SK-N-SH (cell line): ENCODE results near the gene LDB3. TPM values are rescaled to one million over a fixed set of nuclear protein-coding genes. Genes with fewer than 3 reads are reported as not detected.

Experiments
- CTCF ChIA-PET: fragments of 300-600, 350-600 bp; formaldehyde crosslinking; extraction: SDS; loops from one replicate; lab custom pipeline; 2021; lab: Yijun Ruan, JAX
- POLR2A ChIA-PET: fragments of 350-600 bp; sonication (Branson Sonifier 250); formaldehyde crosslinking; extraction: SDS; loops from one replicate; lab custom pipeline; 2020; ENCODE audit warnings: antibody characterized with exemption, inconsistent platforms; lab: Yijun Ruan, JAX
- DNase-seq: peaks from one replicate; pipeline ENCODE4 v3.0.0; 2012
- H2AFZ ChIP-seq: fragments of 200-600 bp; sonication (generic); 2 replicates; pipeline ENCODE4 v1.8.1; 2016; ENCODE audit warnings: antibody characterized with exemption, mild to moderate bottlenecking, low read depth
- H3F3A ChIP-seq: fragments of 200-600 bp; sonication (generic); replicated peaks from 2 replicates; pipeline ENCODE3; 2016; ENCODE audit warnings: antibody characterized with exemption, mild to moderate bottlenecking; ENCODE audit not compliant: insufficient read depth
- H3K27ac ChIP-seq, 2 experiments: fragments of 200-500 bp in 1 of 2; fragments of 200-600 bp in 1 of 2; sonication (Bioruptor generic) in 1 of 2; sonication (generic), shearing (Covaris generic) in 1 of 2; 2 replicates each; pipeline versions ENCODE4 v1.5.1 to v1.6.1; 2014 to 2016; ENCODE audit warnings: low read depth in 2 of 2, inconsistent platforms in 1 of 2, low read length in 1 of 2, mild to moderate bottlenecking in 1 of 2, mixed read lengths in 1 of 2
- H3K27me3 ChIP-seq: fragments of 200-600 bp; sonication (generic), shearing (Covaris generic); 2 replicates; pipeline ENCODE4 v1.6.1; 2016; ENCODE audit warnings: mixed run types; ENCODE audit not compliant: insufficient read depth
- H3K36me3 ChIP-seq, 2 experiments: fragments of 200-500 bp in 1 of 2; fragments of 200-600 bp in 1 of 2; sonication (Bioruptor generic) in 1 of 2; sonication (generic) in 1 of 2; replicated peaks in 1 of 2; 2 replicates each; pipeline versions ENCODE3 to v1.5.1; 2014 to 2016; ENCODE audit warnings: low read length in 1 of 2, mild to moderate bottlenecking in 1 of 2; ENCODE audit not compliant: insufficient read depth in 2 of 2, control insufficient read depth in 1 of 2
- H3K4me1 ChIP-seq, 2 experiments: fragments of 200-500 bp in 1 of 2; fragments of 200-600 bp in 1 of 2; sonication (Bioruptor generic) in 1 of 2; sonication (generic), shearing (Covaris generic) in 1 of 2; 2 replicates each; pipeline versions ENCODE4 v1.5.1 to v1.6.1; 2014 to 2016; ENCODE audit warnings: low read depth in 1 of 2, low read length in 1 of 2, mixed run types in 1 of 2; ENCODE audit not compliant: insufficient read depth in 2 of 2, control insufficient read depth in 1 of 2
- H3K4me2 ChIP-seq: fragments of 200-600 bp; sonication (generic), shearing (Covaris generic); 2 replicates; pipeline ENCODE4 v1.6.1; 2017; ENCODE audit warnings: mixed run types
- H3K4me3 ChIP-seq, 2 experiments: fragments of 200-500 bp in 1 of 2; fragments of 200-600 bp in 1 of 2; sonication (Bioruptor generic) in 1 of 2; sonication (generic), shearing (Covaris generic) in 1 of 2; 2 replicates each; pipeline versions ENCODE4 v1.5.1 to v1.8.1; 2014 to 2016; ENCODE audit warnings: low read depth in 2 of 2, inconsistent platforms in 1 of 2, low read length in 1 of 2, mild to moderate bottlenecking in 1 of 2, mixed read lengths in 1 of 2, moderate library complexity in 1 of 2
- H3K79me2 ChIP-seq: fragments of 200-600 bp; sonication (generic); 2 replicates; pipeline ENCODE4 v1.8.1; 2017; ENCODE audit warnings: mild to moderate bottlenecking; ENCODE audit not compliant: insufficient read depth
- H3K9ac ChIP-seq: fragments of 200-600 bp; sonication (generic); 2 replicates; pipeline ENCODE4 v1.6.1; 2017; ENCODE audit warnings: mixed run types
- H3K9me2 ChIP-seq: fragments of 200-600 bp; sonication (generic); 2 replicates; pipeline ENCODE4 v1.6.1; 2017; ENCODE audit warnings: mixed run types
- H3K9me3 ChIP-seq: fragments of 200-600 bp; sonication (generic); 2 replicates; pipeline ENCODE4 v1.6.1; 2017; ENCODE audit warnings: mixed run types, mild to moderate bottlenecking, moderate library complexity
- H4K20me1 ChIP-seq: fragments of 200-600 bp; sonication (generic); 2 replicates; pipeline ENCODE4 v1.6.1; 2017; ENCODE audit warnings: mild to moderate bottlenecking, mixed run types; ENCODE audit not compliant: insufficient read depth
- CHD2 ChIP-seq: fragments of 150-350 bp; IDR thresholded peaks from 2 replicates; pipeline ENCODE4 v1.6.1; 2018; ENCODE audit warnings: low read length; ENCODE audit not compliant: partially characterized antibody
- CTCF ChIP-seq: fragments of 200-600 bp; sonication (generic); IDR thresholded peaks from 2 replicates; pipeline ENCODE4 v1.6.1; 2017; ENCODE audit warnings: antibody characterized with exemption, mild to moderate bottlenecking, moderate library complexity
- ELF1 ChIP-seq: IDR thresholded peaks from 2 replicates; pipeline ENCODE4 v1.4.0; 2012
- EP300 ChIP-seq, 2 experiments: IDR thresholded peaks; 2 replicates each; pipeline versions ENCODE4 v1.4.0 to v1.6.1; 2012; ENCODE audit warnings: borderline replicate concordance in 1 of 2, low read depth in 1 of 2, low read length in 1 of 2
- EZH2phosphoT487 ChIP-seq: fragments of 200-600 bp; sonication (generic); IDR thresholded peaks from 2 replicates; pipeline ENCODE4 v1.6.1; 2017; ENCODE audit warnings: low read depth, mixed run types, mild to moderate bottlenecking, antibody characterized with exemption, moderate library complexity, borderline replicate concordance
- FOSL2 ChIP-seq: IDR thresholded peaks from 2 replicates; pipeline ENCODE4 v1.4.0; 2012; ENCODE audit warnings: low read depth, mild to moderate bottlenecking, moderate library complexity, borderline replicate concordance
- FOXJ3 ChIP-seq: sonication (generic); formaldehyde crosslinking; IDR thresholded peaks from 2 replicates; pipeline ENCODE4 v1.5.1; 2020; ENCODE audit warnings: mild to moderate bottlenecking, missing genetic modification reagents
- FOXM1 ChIP-seq: IDR thresholded peaks from 2 replicates; pipeline ENCODE4 v1.4.0; 2012; ENCODE audit warnings: low read depth, mild to moderate bottlenecking
- JUND ChIP-seq: IDR thresholded peaks from 2 replicates; pipeline ENCODE4 v1.4.0; 2012
- NFIC ChIP-seq: IDR thresholded peaks from 2 replicates; pipeline ENCODE4 v1.4.0; 2012; ENCODE audit warnings: borderline replicate concordance
- RAD21 ChIP-seq: IDR thresholded peaks from 2 replicates; pipeline ENCODE4 v1.6.1; 2012; ENCODE audit warnings: mild to moderate bottlenecking, low read length
- RFX5 ChIP-seq: IDR thresholded peaks from 2 replicates; pipeline ENCODE4 v1.6.1; 2012; ENCODE audit warnings: mild to moderate bottlenecking, improper control_type of control experiment, low read length
- TAF1 ChIP-seq: IDR thresholded peaks from 2 replicates; pipeline ENCODE4 v1.6.1; 2012; ENCODE audit warnings: low read depth, mild to moderate bottlenecking, low read length, moderate library complexity, borderline replicate concordance
- TCF12 ChIP-seq: IDR thresholded peaks from 2 replicates; pipeline ENCODE4 v1.4.0; 2012
- TEAD4 ChIP-seq: IDR thresholded peaks from 2 replicates; pipeline ENCODE4 v1.4.0; 2012; ENCODE audit warnings: mild to moderate bottlenecking, borderline replicate concordance; ENCODE audit not compliant: insufficient read depth
- ZBTB33 ChIP-seq: IDR thresholded peaks from 2 replicates; pipeline ENCODE4 v1.4.0; 2012; ENCODE audit warnings: low read depth, borderline replicate concordance
- WGBS: methylation state at CpG from one replicate; pipeline ENCODE4 v1.1.6; 2017; ENCODE audit warnings: low lambda C conversion rate; 5-methylcytosine and 5-hydroxymethylcytosine counted together
- polyA plus RNA-seq, 3 experiments: library from polyadenylated mRNA; depleted of rRNA; stranded (reverse); fragments of >200 nt; gene quantifications; 2 replicates each; pipeline ENCODE4 v1.2.3, GENCODE V29; 2012
- TF ChIP-seq, protein P1 (sequence below): IDR thresholded peaks from 2 replicates; pipeline ENCODE4; 2012

LDB3 gene
- polyA plus RNA-seq, 1 of the 3 experiments (the other 2 are of a cell fraction) = 0.48 TPM

DNA sequence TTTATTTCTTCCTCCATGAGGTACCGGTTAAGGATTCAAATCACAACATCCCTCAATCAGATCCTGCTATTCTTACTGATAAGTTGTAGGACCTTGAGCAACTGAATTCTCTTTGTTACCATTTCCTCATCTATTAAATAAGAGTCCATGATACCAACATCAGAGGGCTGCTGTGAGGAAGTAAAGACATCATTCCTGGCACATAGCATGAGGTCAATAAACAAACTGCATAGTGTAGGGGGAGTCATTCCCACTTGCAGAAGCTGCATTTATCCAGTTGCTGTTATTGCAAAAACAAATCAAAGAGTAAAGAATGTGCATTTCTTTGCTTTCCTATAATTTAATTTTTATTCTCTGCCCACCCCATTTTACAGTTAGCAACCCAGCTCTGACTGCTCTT is 36.8 kb downstream of the LDB3 start:
- no peaks in the 10 kb centered on the region for H3K36me3 ChIP-seq
- no peaks in the 10 kb centered on the region for H3K9me2 ChIP-seq
- H2AFZ ChIP-seq = no peak overlapping the region
- H3K4me1 ChIP-seq = no peaks in the 10 kb centered on the region
- H3K9ac ChIP-seq = no peak overlapping the region
- no peaks in the 10 kb centered on the region for H3K79me2 ChIP-seq
- no peaks in the 10 kb centered on the region for H3K27me3 ChIP-seq
- no peaks in the 10 kb centered on the region for H4K20me1 ChIP-seq
- TF ChIP-seq EP300 (IDR thresholded peaks at IDR 0.05; ENCODE audit: borderline replicate concordance in 1 of 2, low read depth in 1 of 2, low read length in 1 of 2) (no peak), TAF1 (no peak), TEAD4 (no peak), FOXJ3 (CRISPR knock-in tag) (no peak), FOXM1 (no peak), TCF12 (no peak)
- no peak overlapping the region for H3K27ac ChIP-seq
- no peaks in the 10 kb centered on the region for H3K9me3 ChIP-seq
- no peak overlapping the region for H3K4me2 ChIP-seq
- POLR2A ChIA-PET = no interaction called here
- no peaks in the 10 kb centered on the region for H3F3A ChIP-seq
- CTCF ChIA-PET = no interaction called here
- WGBS = 100% methylated on average over 1 of the region's 1 CpG
- H3K4me3 ChIP-seq = no peak overlapping the region
- no peak for DNase-seq

- TF ChIP-seq FOSL2 (no peak), EP300 (IDR thresholded peaks at IDR 0.05; ENCODE audit: borderline replicate concordance in 1 of 2, low read depth in 1 of 2, low read length in 1 of 2) (no peak), RAD21 (no peak), CTCF (no peak), JUND (no peak), EZH2phosphoT487 (no peak), FOXM1 (no peak), RFX5 (no peak), CHD2 (no peak), ZBTB33 (no peak), NFIC (no peak), TAF1 (no peak), ELF1 (no peak)
- TF ChIP-seq, protein P1, sequence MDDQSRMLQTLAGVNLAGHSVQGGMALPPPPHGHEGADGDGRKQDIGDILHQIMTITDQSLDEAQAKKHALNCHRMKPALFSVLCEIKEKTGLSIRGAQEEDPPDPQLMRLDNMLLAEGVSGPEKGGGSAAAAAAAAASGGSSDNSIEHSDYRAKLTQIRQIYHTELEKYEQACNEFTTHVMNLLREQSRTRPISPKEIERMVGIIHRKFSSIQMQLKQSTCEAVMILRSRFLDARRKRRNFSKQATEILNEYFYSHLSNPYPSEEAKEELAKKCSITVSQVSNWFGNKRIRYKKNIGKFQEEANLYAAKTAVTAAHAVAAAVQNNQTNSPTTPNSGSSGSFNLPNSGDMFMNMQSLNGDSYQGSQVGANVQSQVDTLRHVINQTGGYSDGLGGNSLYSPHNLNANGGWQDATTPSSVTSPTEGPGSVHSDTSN = no peak
- H3K4me3 ChIP-seq = no peak overlapping the region
- WGBS = 93% methylated on average over 2 of the region's 2 CpGs
- peaks cover 3 to 4% of the 10 kb centered on the region in 2 experiments; a peak in 1 of 4 replicates for H3K4me1 ChIP-seq
- H3K9me2 ChIP-seq = no peaks in the 10 kb centered on the region
- H3F3A ChIP-seq = peaks cover 3% of the 10 kb centered on the region
- no peaks in the 10 kb centered on the region for H4K20me1 ChIP-seq
- DNase-seq = no peak
- no peaks in the 10 kb centered on the region for H3K27me3 ChIP-seq
- no peaks in the 10 kb centered on the region for H3K9me3 ChIP-seq
- H2AFZ ChIP-seq = no peak overlapping the region
- ChIA-PET POLR2A (no interaction called here), CTCF (interaction anchor here (0.7 to 1.8 kb wide), 3 partner anchors 12 to 195 kb away, joined by 3 to 7 read pairs (median 7); no protein-coding TSS in a partner anchor)
- H3K9ac ChIP-seq = no peak overlapping the region
- H3K4me2 ChIP-seq = no peak overlapping the region
- H3K27ac ChIP-seq = no peak overlapping the region
- H3K36me3 ChIP-seq = no peaks in the 10 kb centered on the region
- no peaks in the 10 kb centered on the region for H3K79me2 ChIP-seq
Measured at GRCh38 chr10:86705905-86706304, 37.6 kb downstream of the LDB3 start.
